GM12873 (cell line): ENCODE measurements around the gene INF2.

Experiments used
- TF ChIP-seq, protein P1 (sequence below): IDR thresholded peaks from 2 replicates; pipeline ENCODE4 v1.5.1; 2012; ENCODE audit warnings: low read depth, mild to moderate bottlenecking, moderate library complexity, low read length, control low read depth; ENCODE audit not compliant: insufficient read depth; ENCODE audit errors: missing control alignments

The INF2 gene

GRCh38 chr14:104703269-104703668 lies 13.9 kb downstream of the INF2 start:
- TF ChIP-seq, protein P1, sequence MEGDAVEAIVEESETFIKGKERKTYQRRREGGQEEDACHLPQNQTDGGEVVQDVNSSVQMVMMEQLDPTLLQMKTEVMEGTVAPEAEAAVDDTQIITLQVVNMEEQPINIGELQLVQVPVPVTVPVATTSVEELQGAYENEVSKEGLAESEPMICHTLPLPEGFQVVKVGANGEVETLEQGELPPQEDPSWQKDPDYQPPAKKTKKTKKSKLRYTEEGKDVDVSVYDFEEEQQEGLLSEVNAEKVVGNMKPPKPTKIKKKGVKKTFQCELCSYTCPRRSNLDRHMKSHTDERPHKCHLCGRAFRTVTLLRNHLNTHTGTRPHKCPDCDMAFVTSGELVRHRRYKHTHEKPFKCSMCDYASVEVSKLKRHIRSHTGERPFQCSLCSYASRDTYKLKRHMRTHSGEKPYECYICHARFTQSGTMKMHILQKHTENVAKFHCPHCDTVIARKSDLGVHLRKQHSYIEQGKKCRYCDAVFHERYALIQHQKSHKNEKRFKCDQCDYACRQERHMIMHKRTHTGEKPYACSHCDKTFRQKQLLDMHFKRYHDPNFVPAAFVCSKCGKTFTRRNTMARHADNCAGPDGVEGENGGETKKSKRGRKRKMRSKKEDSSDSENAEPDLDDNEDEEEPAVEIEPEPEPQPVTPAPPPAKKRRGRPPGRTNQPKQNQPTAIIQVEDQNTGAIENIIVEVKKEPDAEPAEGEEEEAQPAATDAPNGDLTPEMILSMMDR: no peak

DNA sequence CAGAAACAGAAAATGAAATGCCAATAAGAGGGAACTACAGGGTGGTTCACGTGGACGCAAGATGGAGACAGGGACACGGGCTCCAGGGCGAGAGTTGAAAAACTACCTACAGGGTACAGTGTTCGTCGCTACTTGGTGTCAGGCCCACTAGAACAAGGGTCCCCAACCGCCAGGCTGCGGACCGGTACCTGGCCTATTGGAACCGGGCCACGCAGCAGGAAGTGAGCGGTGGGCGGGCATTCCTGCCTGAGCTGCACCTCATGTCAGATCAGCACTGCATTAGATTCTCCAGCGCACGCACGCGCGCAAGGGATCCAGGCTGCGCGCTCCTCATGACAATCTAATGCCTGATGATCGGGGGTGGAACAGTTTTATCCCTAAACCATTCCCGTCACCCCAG lies 14.8 kb downstream of the INF2 start:
- TF ChIP-seq, protein P1: no peak

DNA sequence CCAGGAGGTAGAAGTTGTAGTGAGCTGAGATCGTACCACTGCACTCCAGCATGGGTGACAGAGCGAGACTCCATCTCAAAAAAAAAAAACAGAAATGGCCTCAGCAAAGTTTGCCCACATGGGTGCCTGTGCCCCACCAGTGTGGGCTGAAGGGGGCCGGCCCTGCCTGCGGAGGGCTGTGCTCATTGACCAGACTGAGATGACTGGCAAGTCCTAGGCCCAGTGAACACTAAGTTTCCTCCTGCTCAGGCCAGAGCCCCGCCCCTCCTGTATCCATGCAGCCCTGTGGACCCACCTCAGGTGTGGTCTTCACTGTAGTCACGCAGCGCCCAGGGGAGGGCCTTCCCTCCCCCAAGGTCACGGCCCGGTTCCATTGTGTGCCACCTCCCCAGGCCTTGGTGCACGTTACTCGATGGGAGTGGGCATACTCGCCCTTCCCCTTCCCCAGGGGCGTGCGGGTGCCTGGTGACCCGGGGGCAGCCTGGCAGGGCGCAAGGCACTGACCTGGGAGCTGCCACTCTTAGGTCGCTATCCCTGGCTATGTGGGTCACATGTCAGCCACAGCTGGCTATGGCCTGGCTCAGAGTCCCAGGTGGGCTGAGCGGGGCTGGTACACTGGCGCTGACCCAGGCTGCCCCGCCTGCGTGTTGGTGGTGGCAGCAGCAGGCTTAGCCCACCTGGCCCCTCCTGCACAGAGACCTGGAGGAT lies 16.1 kb downstream of the INF2 start:
- TF ChIP-seq, protein P1: no peak

- TF ChIP-seq, protein P1: no peak
Observed at GRCh38 chr14:104706733-104707607, 17.6 kb downstream of the INF2 start.

DNA sequence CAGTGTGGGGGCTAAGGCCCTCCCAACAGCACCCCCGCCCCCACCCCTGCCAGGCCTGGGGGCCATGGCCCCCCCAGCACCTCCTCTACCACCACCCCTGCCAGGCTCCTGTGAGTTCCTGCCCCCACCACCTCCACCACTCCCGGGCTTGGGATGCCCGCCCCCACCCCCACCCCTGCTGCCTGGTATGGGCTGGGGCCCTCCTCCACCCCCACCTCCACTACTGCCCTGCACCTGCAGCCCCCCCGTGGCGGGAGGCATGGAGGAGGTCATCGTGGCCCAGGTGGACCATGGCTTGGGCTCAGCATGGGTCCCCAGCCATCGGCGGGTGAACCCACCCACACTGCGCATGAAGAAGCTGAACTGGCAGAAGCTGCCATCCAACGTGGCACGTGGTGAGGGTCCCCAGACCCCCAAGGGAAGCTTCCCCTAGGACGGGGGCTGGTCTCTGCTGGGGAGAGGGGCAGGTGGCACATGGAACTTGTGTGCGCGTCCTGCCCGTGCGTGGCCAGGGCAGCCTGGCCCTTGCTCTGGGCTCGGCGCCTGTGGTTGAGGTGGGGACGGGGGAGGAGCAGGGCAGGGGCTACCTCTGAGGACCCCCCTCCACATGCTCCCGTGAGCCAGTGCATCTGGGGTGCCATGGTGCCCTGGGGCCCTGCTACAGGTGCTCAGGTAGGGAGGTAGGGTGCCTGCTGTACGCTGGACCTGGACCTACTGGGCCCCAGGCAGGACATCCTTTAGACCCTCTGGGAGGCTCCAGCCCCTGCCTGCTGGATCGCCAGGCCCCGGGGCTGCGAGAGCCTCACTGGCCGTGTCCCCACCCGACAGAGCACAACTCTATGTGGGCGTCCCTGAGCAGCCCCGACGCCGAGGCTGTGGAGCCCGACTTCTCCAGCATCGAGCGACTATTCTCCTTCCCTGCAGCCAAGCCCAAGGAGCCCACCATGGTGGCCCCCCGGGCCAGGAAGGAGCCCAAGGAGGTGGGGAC lies 18.5 kb downstream of the INF2 start:
- TF ChIP-seq, protein P1: no peak

DNA sequence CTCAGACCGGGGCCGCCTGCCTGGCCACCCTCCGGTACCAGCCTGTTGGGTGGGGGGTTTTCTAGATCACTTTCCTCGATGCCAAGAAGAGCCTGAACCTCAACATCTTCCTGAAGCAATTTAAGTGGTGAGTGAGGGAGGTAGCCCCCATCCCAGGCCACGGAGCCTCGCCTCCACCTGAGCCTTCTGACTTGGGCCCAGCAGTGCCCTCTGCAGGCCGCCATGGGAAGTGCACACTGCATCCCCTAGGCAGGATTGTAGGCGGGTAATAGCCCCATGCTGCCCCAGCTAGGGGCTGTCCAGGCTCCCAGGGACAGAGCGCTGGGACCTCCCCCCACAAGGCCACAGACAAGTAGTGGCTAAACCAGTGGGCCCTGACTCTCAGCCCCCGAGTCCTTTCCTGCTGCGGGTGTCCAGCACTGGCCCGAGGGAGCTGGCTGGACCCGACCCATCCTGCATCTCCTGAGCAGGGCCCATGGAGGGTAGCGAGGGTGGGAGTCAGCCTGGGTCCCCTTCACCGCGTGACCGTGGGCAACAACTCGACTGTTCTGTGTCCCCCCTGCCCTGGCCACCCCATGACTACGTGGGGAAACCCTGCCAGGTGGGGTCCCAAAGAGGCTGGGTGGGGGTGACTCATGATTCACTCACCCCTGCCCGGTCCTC lies 19.3 kb downstream of the INF2 start:
- TF ChIP-seq, protein P1: peak; percentile 99
